A673 (cell line): Measurements from ENCODE around the gene TSPYL1.

Source experiments
- EZH2 ChIP-seq: fragments of 200-600 bp; sonication (generic); IDR thresholded peaks from 2 replicates; pipeline ENCODE4 v1.6.1; 2017; ENCODE audit warnings: borderline replicate concordance, low read depth, mild to moderate bottlenecking, mixed read lengths, antibody characterized with exemption, low read length; ENCODE audit not compliant: poor library complexity, severe bottlenecking
- TF ChIP-seq, protein P1 (sequence below): fragments of 300-800, 200-600 bp; sonication (generic); conservative IDR thresholded peaks from 2 replicates; pipeline ENCODE4 v1.5.1; 2017; ENCODE audit warnings: low read depth, mild to moderate bottlenecking, antibody characterized with exemption, low read length, moderate library complexity, mixed read lengths

DNA sequence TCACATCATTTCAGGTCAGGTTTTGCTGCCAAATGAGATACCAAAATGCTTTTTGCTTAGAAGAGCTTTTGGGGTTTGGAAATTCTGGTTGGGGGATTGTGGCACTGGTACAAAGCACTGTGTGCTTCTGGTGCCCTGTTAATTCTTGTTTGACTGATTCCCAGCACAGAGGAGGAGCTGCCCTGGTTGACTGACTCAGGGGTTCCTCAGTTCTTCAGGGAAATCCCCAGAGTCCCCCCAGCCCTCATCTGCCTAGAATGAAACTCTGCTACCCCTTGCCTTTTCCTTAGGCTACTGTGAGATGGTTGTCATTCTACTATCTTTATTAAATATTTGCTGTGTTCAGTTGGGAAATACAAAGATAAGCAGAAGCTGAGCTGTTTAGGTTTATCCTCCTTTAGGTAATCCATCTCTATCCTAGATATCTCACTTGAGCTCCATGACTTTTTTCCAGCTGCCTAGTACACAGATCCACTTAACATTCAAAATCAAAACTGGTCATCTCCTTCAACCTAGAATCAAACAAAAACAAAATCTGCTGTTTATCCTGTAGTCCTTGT is 24.9 kb upstream of the TSPYL1 start:
- TF ChIP-seq, protein P1, sequence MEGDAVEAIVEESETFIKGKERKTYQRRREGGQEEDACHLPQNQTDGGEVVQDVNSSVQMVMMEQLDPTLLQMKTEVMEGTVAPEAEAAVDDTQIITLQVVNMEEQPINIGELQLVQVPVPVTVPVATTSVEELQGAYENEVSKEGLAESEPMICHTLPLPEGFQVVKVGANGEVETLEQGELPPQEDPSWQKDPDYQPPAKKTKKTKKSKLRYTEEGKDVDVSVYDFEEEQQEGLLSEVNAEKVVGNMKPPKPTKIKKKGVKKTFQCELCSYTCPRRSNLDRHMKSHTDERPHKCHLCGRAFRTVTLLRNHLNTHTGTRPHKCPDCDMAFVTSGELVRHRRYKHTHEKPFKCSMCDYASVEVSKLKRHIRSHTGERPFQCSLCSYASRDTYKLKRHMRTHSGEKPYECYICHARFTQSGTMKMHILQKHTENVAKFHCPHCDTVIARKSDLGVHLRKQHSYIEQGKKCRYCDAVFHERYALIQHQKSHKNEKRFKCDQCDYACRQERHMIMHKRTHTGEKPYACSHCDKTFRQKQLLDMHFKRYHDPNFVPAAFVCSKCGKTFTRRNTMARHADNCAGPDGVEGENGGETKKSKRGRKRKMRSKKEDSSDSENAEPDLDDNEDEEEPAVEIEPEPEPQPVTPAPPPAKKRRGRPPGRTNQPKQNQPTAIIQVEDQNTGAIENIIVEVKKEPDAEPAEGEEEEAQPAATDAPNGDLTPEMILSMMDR, result no peak
- TF ChIP-seq EZH2, result no peak
